HG03135 (cell line): ENCODE results near the gene GGCX.
"Not testable (repeated sequence)": the region's sequence is repeated elsewhere in the genome, so short reads cannot be mapped to it uniquely, and the experiment has no call there.

ENCODE experiments used
- ATAC-seq: cut with Tn5 transposase; IDR thresholded peaks from one replicate; pipeline ENCODE4 v1.9.1; 2021; ENCODE audit warnings: mild to moderate bottlenecking, moderate library complexity; ENCODE audit not compliant: unreplicated experiment

GGCX gene

GRCh38 chr2:85577063-85577385, 15.7 kb upstream of the GGCX start:
- no peak for ATAC-seq

DNA sequence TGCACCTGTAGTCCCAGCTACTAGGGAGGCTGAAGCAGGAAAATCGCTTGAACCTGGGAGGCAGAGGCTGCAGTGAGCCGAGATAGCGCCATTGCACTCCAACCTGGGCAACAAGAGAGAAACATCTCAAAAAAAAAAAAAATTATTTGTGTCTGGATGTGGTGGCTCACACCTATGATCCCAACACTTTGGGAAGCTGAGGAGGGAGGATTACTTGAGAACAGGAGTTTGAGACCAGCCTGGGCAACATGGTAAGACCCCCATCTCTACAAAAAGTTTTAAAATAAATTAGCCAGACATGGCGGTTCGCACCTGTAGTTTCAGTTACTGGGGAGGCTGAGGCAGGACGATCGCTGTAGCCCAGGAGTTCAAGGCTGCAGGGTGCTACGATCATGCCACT, 14.4 kb upstream of the GGCX start:
- ATAC-seq, result no peak

- ATAC-seq, result no peak
Observed at GRCh38 chr2:85566265-85566664, 5.0 kb upstream of the GGCX start.

GRCh38 chr2:85564144-85564563, 2.9 kb upstream of the GGCX start:
- ATAC-seq, result peak; percentile 35

DNA sequence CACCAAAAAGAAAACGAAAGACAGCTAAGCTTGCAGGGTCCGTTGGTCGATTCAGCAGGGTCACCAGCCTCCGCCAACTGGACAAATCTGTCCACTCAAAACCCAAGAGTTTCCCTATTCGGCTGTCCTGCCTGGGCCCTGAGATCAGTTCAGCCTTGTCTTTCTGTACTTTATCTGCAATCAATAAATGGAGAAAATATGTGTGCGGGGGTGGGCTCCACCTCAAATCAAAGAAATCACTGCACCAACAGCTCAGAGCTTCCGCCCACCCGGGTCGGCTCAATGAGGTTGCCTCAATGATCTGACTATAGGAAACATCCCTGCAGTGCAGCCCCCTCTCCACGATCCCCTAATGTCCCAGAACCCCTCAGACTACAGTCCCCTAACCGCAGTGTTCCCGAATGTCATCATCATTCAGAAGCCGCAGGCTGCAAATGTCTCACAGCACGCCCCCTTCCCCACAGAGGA, 447 bp downstream of the GGCX start:
- peak; percentile 22 for ATAC-seq

- ATAC-seq, result not testable (repeated sequence)
Observed at GRCh38 chr2:85560403-85560726, 928 bp downstream of the GGCX start.

DNA sequence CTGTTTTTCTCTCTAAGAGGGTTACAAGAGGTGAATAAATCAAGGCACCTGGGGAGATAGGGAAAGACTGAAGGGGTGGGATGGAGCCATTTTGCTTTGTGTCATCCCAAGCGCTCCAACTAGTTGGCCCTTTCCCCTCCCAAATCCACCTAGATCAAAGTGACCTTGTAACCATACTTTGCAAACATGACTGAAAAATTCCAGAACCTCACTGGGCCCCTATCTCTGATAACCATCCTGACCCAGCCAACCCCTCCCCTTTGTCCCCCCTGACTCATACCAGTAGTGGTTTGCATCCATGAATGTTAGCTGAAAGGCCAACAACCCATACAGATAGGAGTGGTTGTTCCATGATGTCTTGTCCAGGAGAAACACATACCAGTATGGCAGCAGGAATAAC, 3.1 kb downstream of the GGCX start:
- no peak for ATAC-seq

- ATAC-seq, result no peak
Observed at GRCh38 chr2:85557130-85557529, 4.2 kb downstream of the GGCX start.

GRCh38 chr2:85554980-85555612, 6.2 kb downstream of the GGCX start:
- ATAC-seq, result no peak

- ATAC-seq, result no peak
Observed at GRCh38 chr2:85553184-85553583, 8.1 kb downstream of the GGCX start.

- no peak for ATAC-seq
Observed at GRCh38 chr2:85551698-85552678, 9.3 kb downstream of the GGCX start.

DNA sequence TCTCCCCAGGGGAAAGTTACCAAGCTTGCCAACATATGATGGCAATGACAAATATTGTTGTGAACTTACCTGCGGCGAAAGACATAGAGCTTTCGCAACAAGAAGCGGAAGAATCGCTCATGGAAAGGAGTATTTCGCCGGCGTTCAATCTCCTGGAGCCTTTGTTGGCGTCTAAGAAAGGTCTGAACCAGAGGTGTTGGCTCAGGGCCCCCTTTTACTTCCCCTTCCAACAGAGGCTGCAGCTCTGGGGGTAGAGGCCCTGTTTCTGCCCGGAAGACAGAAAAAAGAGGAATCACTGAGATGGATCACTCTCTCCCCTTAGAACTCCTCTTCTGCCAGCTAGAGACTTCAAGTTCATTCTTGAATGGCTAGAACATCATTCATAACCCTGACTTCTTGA, 10.8 kb downstream of the GGCX start:
- ATAC-seq, result no peak

DNA sequence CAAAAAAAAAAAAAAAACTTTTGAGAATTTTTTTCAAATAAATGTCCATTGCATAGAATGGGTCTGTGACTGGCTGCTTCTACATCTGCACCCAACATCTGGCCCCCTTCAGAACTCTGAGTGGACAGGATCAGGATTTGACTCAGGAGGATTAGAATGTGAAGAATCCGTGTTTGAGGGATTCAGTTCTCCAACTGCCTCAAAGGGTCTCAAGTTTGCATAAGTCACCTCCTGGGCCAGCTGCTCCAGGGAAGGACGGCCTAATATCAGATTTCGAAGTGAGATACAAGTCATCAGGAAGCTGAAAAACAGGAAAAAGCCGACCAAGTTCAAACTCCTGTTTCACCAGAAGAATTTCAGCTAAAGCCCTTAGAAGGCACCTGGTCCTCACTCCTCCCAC, 11.5 kb downstream of the GGCX start:
- ATAC-seq, result no peak

DNA sequence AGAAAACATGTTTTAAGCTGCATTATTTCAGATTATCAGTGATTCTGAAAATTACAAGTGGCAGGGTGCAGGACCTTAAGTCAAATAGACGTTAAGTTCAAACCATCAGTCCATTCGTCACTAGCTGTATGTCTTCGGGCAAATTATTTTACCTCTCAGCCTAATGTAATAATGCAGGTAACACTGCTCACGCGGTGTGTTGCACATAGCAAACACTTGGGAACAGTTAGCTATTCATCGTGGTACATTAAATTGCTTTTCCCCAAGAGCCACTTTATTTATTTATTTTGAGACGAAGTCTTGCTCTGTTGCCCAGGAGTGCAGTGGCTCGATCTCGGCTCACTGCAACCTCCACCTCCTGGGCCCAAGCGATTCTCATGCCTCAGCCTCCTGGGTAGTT, 12.2 kb downstream of the GGCX start:
- no peak for ATAC-seq

- no peak for ATAC-seq
Observed at GRCh38 chr2:85548608-85548900, 12.7 kb downstream of the GGCX start.

DNA sequence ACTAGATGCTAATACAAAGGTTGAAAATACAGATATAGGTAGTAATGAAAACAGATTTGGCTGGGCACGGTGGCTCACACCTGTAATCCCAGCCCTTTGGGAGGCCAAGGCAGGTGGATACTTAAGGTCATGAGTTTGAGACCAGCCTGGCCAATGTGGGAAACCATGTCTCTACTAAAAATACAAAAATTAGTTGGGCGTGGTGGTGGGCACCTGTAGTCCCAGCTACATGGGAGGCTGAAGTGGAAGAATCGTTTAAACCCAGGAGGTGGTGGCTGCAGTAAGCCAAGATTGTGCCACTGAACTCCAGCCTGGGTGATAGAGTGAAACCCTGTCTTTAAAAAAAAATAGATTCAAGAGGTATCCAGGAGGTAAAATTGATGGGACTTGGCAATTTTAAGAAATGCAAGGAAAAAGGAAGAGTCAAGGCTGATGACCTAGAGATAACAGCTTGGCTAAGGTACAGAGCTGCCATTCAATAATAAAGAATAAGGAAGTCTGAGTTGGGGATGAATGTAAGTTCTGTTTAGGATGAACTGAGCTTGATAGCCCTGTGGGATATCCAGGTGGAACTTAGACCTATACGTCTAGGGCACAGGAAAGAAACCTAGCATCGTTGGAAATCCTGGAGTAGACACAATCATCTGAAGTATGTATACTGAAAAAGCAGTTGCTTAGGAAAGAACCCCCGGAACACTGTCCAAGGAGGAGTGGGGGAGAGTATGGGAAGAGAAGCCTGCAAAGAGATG, 13.3 kb downstream of the GGCX start:
- no peak for ATAC-seq

- no peak for ATAC-seq
Observed at GRCh38 chr2:85547089-85547858, 14.0 kb downstream of the GGCX start.

- no peak for ATAC-seq
Observed at GRCh38 chr2:85545780-85546240, 15.5 kb downstream of the GGCX start.

GRCh38 chr2:85544915-85545779, 16.1 kb downstream of the GGCX start:
- ATAC-seq, result not testable (repeated sequence)

DNA sequence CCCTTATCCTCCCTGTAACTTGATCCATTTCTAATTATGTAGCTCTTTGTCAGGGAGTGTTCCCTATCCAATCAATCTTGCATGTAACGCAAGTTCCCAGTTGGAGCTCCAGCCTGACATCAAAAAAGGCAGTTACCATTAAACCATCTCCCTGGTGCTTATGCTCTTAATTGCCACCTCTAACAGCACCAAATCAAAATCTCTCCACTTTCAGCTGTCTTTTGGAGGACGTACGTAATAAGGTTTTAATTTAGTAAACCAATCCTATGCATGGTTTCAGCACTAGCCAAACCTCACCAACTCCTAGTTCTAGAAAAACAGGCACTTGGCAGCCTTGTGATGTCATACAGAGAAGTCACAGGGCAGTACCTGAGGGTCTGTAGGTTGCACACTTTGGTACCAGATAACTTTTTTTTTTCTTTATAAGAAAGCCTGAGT, 17.0 kb downstream of the GGCX start:
- ATAC-seq, result not testable (repeated sequence)
